ENCODE measurements around the gene CRYGC.
"Not testable (repeated sequence)": the region's sequence is repeated elsewhere in the genome, so short reads cannot be mapped to it uniquely, and the experiment has no call there.

DNA sequence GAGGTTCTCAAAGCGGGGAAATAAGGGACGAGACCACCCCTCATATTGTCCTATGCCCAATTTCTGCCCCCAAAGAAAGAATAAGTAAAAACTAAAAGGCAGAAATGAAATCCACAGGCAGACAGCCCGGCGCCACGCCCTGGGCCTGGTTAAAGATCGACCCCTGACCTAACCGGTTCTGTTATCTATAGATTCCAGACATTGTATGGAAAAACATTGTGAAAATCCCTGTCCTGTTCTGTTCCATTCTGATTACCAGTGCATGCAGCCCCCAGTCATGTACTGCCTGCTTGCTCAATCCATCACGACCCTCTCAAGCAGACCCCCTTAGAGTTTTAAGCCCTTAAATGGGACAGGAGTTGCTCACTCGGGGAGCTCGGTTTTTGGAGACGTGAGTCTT, 12.2 kb downstream of the CRYGC start:
- TF ChIP-seq, protein P1, sequence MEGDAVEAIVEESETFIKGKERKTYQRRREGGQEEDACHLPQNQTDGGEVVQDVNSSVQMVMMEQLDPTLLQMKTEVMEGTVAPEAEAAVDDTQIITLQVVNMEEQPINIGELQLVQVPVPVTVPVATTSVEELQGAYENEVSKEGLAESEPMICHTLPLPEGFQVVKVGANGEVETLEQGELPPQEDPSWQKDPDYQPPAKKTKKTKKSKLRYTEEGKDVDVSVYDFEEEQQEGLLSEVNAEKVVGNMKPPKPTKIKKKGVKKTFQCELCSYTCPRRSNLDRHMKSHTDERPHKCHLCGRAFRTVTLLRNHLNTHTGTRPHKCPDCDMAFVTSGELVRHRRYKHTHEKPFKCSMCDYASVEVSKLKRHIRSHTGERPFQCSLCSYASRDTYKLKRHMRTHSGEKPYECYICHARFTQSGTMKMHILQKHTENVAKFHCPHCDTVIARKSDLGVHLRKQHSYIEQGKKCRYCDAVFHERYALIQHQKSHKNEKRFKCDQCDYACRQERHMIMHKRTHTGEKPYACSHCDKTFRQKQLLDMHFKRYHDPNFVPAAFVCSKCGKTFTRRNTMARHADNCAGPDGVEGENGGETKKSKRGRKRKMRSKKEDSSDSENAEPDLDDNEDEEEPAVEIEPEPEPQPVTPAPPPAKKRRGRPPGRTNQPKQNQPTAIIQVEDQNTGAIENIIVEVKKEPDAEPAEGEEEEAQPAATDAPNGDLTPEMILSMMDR (IDR thresholded peaks at IDR 0.05), result not testable (repeated sequence)
- not testable (repeated sequence) for TF ChIP-seq POLR2A (IDR thresholded peaks at IDR 0.05)
